ENCODE results near the gene DOCK6.

The DOCK6 gene

GRCh38 chr19:11236324-11237301 lies 25.7 kb downstream of the DOCK6 start:
- no peaks in the 10 kb centered on the region for H3K9me3 ChIP-seq (replicated peaks; ENCODE audit: insufficient read depth, low read length)
- no peaks in the 10 kb centered on the region for H4K20me1 ChIP-seq (ENCODE audit: insufficient read depth, low read length)
- H3K9ac ChIP-seq (ENCODE audit: low read length) = no peak overlapping the region
- DNase-seq = no peak
- no peaks in the 10 kb centered on the region for H3K4me1 ChIP-seq (ENCODE audit: low read length)
- TF ChIP-seq EZH2phosphoT487 (IDR thresholded peaks at IDR 0.05; ENCODE audit: low read length) = no peak
- no peak for TF ChIP-seq CTCF (IDR thresholded peaks at IDR 0.05; ENCODE audit: low read length)
- TF ChIP-seq EZH2 (optimal IDR thresholded peaks at IDR 0.05; ENCODE audit: low read depth, low read length) = no peak
- no peaks in the 10 kb centered on the region for H3K9me2 ChIP-seq (replicated peaks; ENCODE audit: insufficient read depth, low read length)
- no peaks in the 10 kb centered on the region for H3F3A ChIP-seq (ENCODE audit: insufficient read depth, low read length)
- peaks cover 57% of the 10 kb centered on the region for H3K27me3 ChIP-seq (replicated peaks; ENCODE audit: insufficient read depth, low read length)
- H3K4me3 ChIP-seq (ENCODE audit: low read length) = no peak overlapping the region
- H3K79me2 ChIP-seq (ENCODE audit: low read length) = no peaks in the 10 kb centered on the region
- no peak overlapping the region for H3K27ac ChIP-seq (ENCODE audit: low read length)
- no peak overlapping the region for H3K4me2 ChIP-seq (ENCODE audit: low read depth, low read length)
- H3K36me3 ChIP-seq (replicated peaks; ENCODE audit: insufficient read depth, low read length) = no peaks in the 10 kb centered on the region
- H2AFZ ChIP-seq (ENCODE audit: low read length) = no peak overlapping the region

GRCh38 chr19:11234486-11235075 lies 27.7 kb downstream of the DOCK6 start:
- TF ChIP-seq EZH2 (optimal IDR thresholded peaks at IDR 0.05; ENCODE audit: low read depth, low read length) = no peak
- TF ChIP-seq EZH2phosphoT487 (IDR thresholded peaks at IDR 0.05; ENCODE audit: low read length) = no peak
- no peak for TF ChIP-seq CTCF (IDR thresholded peaks at IDR 0.05; ENCODE audit: low read length)
- Histone ChIP-seq H3K4me2 (ENCODE audit: low read depth, low read length) (no peak overlapping the region), H3K4me1 (ENCODE audit: low read length) (no peaks in the 10 kb centered on the region), H3K9me2 (replicated peaks; ENCODE audit: insufficient read depth, low read length) (no peaks in the 10 kb centered on the region), H3K36me3 (replicated peaks; ENCODE audit: insufficient read depth, low read length) (no peaks in the 10 kb centered on the region), H3K79me2 (ENCODE audit: low read length) (no peaks in the 10 kb centered on the region), H4K20me1 (ENCODE audit: insufficient read depth, low read length) (no peaks in the 10 kb centered on the region), H3K9me3 (replicated peaks; ENCODE audit: insufficient read depth, low read length) (no peaks in the 10 kb centered on the region), H2AFZ (ENCODE audit: low read length) (no peak overlapping the region), H3K27me3 (replicated peaks; ENCODE audit: insufficient read depth, low read length) (peaks cover 41% of the 10 kb centered on the region), H3F3A (ENCODE audit: insufficient read depth, low read length) (no peaks in the 10 kb centered on the region), H3K27ac (ENCODE audit: low read length) (no peak overlapping the region), H3K4me3 (ENCODE audit: low read length) (no peak overlapping the region), H3K9ac (ENCODE audit: low read length) (no peak overlapping the region)
- DNase-seq = no peak

GRCh38 chr19:11233073-11233472 lies 29.3 kb downstream of the DOCK6 start:
- no peaks in the 10 kb centered on the region for H3K36me3 ChIP-seq (replicated peaks; ENCODE audit: insufficient read depth, low read length)
- H3K4me1 ChIP-seq (ENCODE audit: low read length) = no peaks in the 10 kb centered on the region
- no peak overlapping the region for H3K4me2 ChIP-seq (ENCODE audit: low read depth, low read length)
- no peaks in the 10 kb centered on the region for H3K79me2 ChIP-seq (ENCODE audit: low read length)
- H3K9me3 ChIP-seq (replicated peaks; ENCODE audit: insufficient read depth, low read length) = no peaks in the 10 kb centered on the region
- no peaks in the 10 kb centered on the region for H4K20me1 ChIP-seq (ENCODE audit: insufficient read depth, low read length)
- H2AFZ ChIP-seq (ENCODE audit: low read length) = no peak overlapping the region
- no peaks in the 10 kb centered on the region for H3F3A ChIP-seq (ENCODE audit: insufficient read depth, low read length)
- H3K27me3 ChIP-seq (replicated peaks; ENCODE audit: insufficient read depth, low read length) = peaks cover 26% of the 10 kb centered on the region
- no peak for DNase-seq
- H3K9ac ChIP-seq (ENCODE audit: low read length) = no peak overlapping the region
- H3K27ac ChIP-seq (ENCODE audit: low read length) = no peak overlapping the region
- H3K9me2 ChIP-seq (replicated peaks; ENCODE audit: insufficient read depth, low read length) = no peaks in the 10 kb centered on the region
- TF ChIP-seq CTCF (IDR thresholded peaks at IDR 0.05; ENCODE audit: low read length) (no peak), EZH2 (optimal IDR thresholded peaks at IDR 0.05; ENCODE audit: low read depth, low read length) (no peak), EZH2phosphoT487 (IDR thresholded peaks at IDR 0.05; ENCODE audit: low read length) (no peak)
- H3K4me3 ChIP-seq (ENCODE audit: low read length) = no peak overlapping the region

Data from MM.1S (cell line).